Common myeloid progenitor, CD34-positive (primary cell): ENCODE measurements around the gene SLC50A1.

Experiments used
- CTCF ChIA-PET: fragments of 350-600 bp; sonication (Branson Sonifier 250); formaldehyde crosslinking; loops from one replicate; lab custom pipeline; 2021; ENCODE audit warnings: antibody characterized with exemption; lab: Charles Lee
- POLR2A ChIA-PET: fragments of 350-600 bp; sonication (Branson Sonifier 250); formaldehyde crosslinking; loops from one replicate; lab custom pipeline; 2021; ENCODE audit warnings: antibody characterized with exemption; lab: Charles Lee
- DNase-seq, 3 donors: peaks; one replicate each; pipeline versions ENCODE4 v3.0.0 to v3.0.0-alpha.2; 2013
- H3K27ac ChIP-seq, 2 experiments: 1 replicate in 1 of 2; 2 replicates in 1 of 2; pipeline ENCODE4 v1.7.0; 2013; ENCODE audit warnings: inconsistent platforms in 2 of 2, low read length in 2 of 2, mild to moderate bottlenecking in 2 of 2, low read depth in 1 of 2, moderate library complexity in 1 of 2; ENCODE audit not compliant: severe bottlenecking in 2 of 2, insufficient read depth in 1 of 2, poor library complexity in 1 of 2
- H3K27me3 ChIP-seq, 5 experiments: replicated peaks in 2 of 5; 1 replicate in 3 of 5; 2 replicates in 2 of 5; pipeline versions ENCODE4 v1.6.1 to v1.7.0; 2013; ENCODE audit warnings: low read length in 4 of 5, mild to moderate bottlenecking in 2 of 5, moderate library complexity in 2 of 5, inconsistent platforms in 1 of 5; ENCODE audit not compliant: insufficient read depth in 5 of 5, control insufficient read depth in 4 of 5
- H3K36me3 ChIP-seq, 4 experiments: 1 replicate in 2 of 4; 2 replicates in 2 of 4; pipeline versions ENCODE4 v1.6.1 to v1.7.0; 2013; ENCODE audit warnings: low read length in 3 of 4, control low read depth in 1 of 4, mild to moderate bottlenecking in 1 of 4; ENCODE audit not compliant: control insufficient read depth in 4 of 4, insufficient read depth in 4 of 4
- H3K4me1 ChIP-seq, 4 experiments: 1 replicate in 3 of 4; 2 replicates in 1 of 4; pipeline versions ENCODE4 v1.6.1 to v1.7.1; 2013; ENCODE audit warnings: low read length in 3 of 4, mild to moderate bottlenecking in 3 of 4, control low read depth in 1 of 4, inconsistent platforms in 1 of 4, moderate library complexity in 1 of 4; ENCODE audit not compliant: control insufficient read depth in 4 of 4, insufficient read depth in 4 of 4; ENCODE audit errors: control extremely low read depth in 1 of 4
- H3K4me3 ChIP-seq, 7 experiments: 1 replicate in 4 of 7; 2 replicates in 3 of 7; pipeline versions ENCODE4 v1.5.1 to v1.7.0; 2013; ENCODE audit warnings: mild to moderate bottlenecking in 7 of 7, low read length in 6 of 7, moderate library complexity in 6 of 7, inconsistent platforms in 2 of 7, low read depth in 2 of 7, control low read depth in 1 of 7; ENCODE audit not compliant: insufficient read depth in 4 of 7, control insufficient read depth in 1 of 7; ENCODE audit errors: extremely low read depth in 1 of 7
- H3K9me3 ChIP-seq, 5 experiments: 1 replicate in 4 of 5; 2 replicates in 1 of 5; pipeline versions ENCODE4 v1.6.1 to v1.7.1; 2013; ENCODE audit warnings: low read length in 4 of 5, mild to moderate bottlenecking in 2 of 5, inconsistent platforms in 1 of 5, low read depth in 1 of 5, moderate library complexity in 1 of 5; ENCODE audit not compliant: control insufficient read depth in 4 of 5, insufficient read depth in 2 of 5; ENCODE audit errors: control extremely low read depth in 1 of 5
- WGBS: methylation state at CpG from one replicate; pipeline ENCODE4 v1.1.5; 2013; ENCODE audit not compliant: insufficient coverage; 5-methylcytosine and 5-hydroxymethylcytosine counted together

SLC50A1 gene

GRCh38 chr1:155186067-155186793, 50.6 kb downstream of the SLC50A1 start:
- CTCF ChIA-PET: interaction anchor here (1.0 kb wide), 1 partner anchor 41 kb away, joined by 4 read pairs; no protein-coding TSS in a partner anchor

GRCh38 chr1:155186794-155187455, 51.3 kb downstream of the SLC50A1 start:
- WGBS: 86% methylated on average over 8 of the region's 14 CpGs
- no peak for DNase-seq
- ChIA-PET POLR2A (no interaction called here), CTCF (interaction anchor here (1.2 kb wide), 1 partner anchor 9 kb away, joined by 4 read pairs; no protein-coding TSS in a partner anchor)
- peaks cover 0 to 21% (median 1%) of the 10 kb centered on the region in 4 experiments for H3K36me3 ChIP-seq
- peaks cover 0 to 6% (median under 1%) of the 10 kb centered on the region in 4 experiments for H3K4me1 ChIP-seq
- H3K4me3 ChIP-seq: no peak overlapping the region
- H3K27me3 ChIP-seq: no peaks in the 10 kb centered on the region
- H3K9me3 ChIP-seq: no peaks in the 10 kb centered on the region
- no peak overlapping the region for H3K27ac ChIP-seq

More at GRCh38 chr1:155186067-155186793, 50.6 kb downstream of the SLC50A1 start:
- peaks cover 0 to 5% (median 0%) of the 10 kb centered on the region in 4 experiments for H3K4me1 ChIP-seq
- H3K27ac ChIP-seq: no peak overlapping the region
- H3K36me3 ChIP-seq: peaks cover 0 to 28% (median 1%) of the 10 kb centered on the region in 4 experiments
- POLR2A ChIA-PET: no interaction called here
- H3K27me3 ChIP-seq: no peaks in the 10 kb centered on the region
- DNase-seq: no peak
- 96% methylated on average over 2 of the region's 8 CpGs for WGBS
- no peak overlapping the region for H3K4me3 ChIP-seq
- no peaks in the 10 kb centered on the region for H3K9me3 ChIP-seq

- Histone ChIP-seq H3K36me3 (peaks cover 0 to 15% (median 1%) of the 10 kb centered on the region in 4 experiments), H3K4me3 (no peak overlapping the region), H3K4me1 (peaks cover 0 to 12% (median 5%) of the 10 kb centered on the region in 4 experiments), H3K9me3 (no peaks in the 10 kb centered on the region), H3K27me3 (no peaks in the 10 kb centered on the region), H3K27ac (no peak overlapping the region)
- ChIA-PET CTCF (interaction anchor here (1.2 kb wide), 1 partner anchor 10 kb away, joined by 4 read pairs; no protein-coding TSS in a partner anchor), POLR2A (no interaction called here)
- DNase-seq: no peak
- WGBS: 83% methylated on average over 14 of the region's 16 CpGs
These were observed 51.8 kb downstream of the SLC50A1 start for GRCh38 chr1:155187456-155187891.

- WGBS: 98% methylated on average over 5 of the region's 14 CpGs
- ChIA-PET POLR2A (no interaction called here), CTCF (interaction anchor here (1.2 kb wide), 1 partner anchor 11 kb away, joined by 4 read pairs; no protein-coding TSS in a partner anchor)
- no peaks in the 10 kb centered on the region for H3K9me3 ChIP-seq
- peaks cover 0 to 19% (median 12%) of the 10 kb centered on the region in 4 experiments for H3K4me1 ChIP-seq
- no peak overlapping the region for H3K27ac ChIP-seq
- H3K36me3 ChIP-seq: peaks cover 0 to 14% (median 1%) of the 10 kb centered on the region in 4 experiments
- no peak for DNase-seq
- H3K4me3 ChIP-seq: no peak overlapping the region
- H3K27me3 ChIP-seq: no peaks in the 10 kb centered on the region
These were observed 52.6 kb downstream of the SLC50A1 start for GRCh38 chr1:155188268-155188667.
